HepG2 (cell line): Measurements from ENCODE around the gene ZMIZ1. TPM values are rescaled to one million over a fixed set of nuclear protein-coding genes. Genes with fewer than 3 reads are reported as not detected.

Experiments
- ARNT2 ChIP-seq: sonication (generic); formaldehyde crosslinking; IDR thresholded peaks from 2 replicates; pipeline ENCODE4 v1.8.0; 2022; ENCODE audit warnings: mild to moderate bottlenecking, low read depth, missing genetic modification reagents, moderate library complexity
- ELF3 ChIP-seq: IDR thresholded peaks from 2 replicates; pipeline ENCODE4 v1.6.1; 2016; ENCODE audit warnings: missing genetic modification reagents, missing compliant biosample characterization
- GZF1 ChIP-seq: sonication (generic); formaldehyde crosslinking; IDR thresholded peaks from 2 replicates; pipeline ENCODE4 v1.5.1; 2020; ENCODE audit warnings: mild to moderate bottlenecking, missing genetic modification reagents
- MTF1 ChIP-seq: sonication (generic); formaldehyde crosslinking; IDR thresholded peaks from 2 replicates; pipeline ENCODE4 v1.5.0; 2020; ENCODE audit warnings: missing genetic modification reagents
- NR1H2 ChIP-seq: sonication (generic); formaldehyde crosslinking; IDR thresholded peaks from 2 replicates; pipeline ENCODE4 v1.8.1; 2022; ENCODE audit warnings: low read depth, missing genetic modification reagents, borderline replicate concordance
- RXRB ChIP-seq: IDR thresholded peaks from 2 replicates; pipeline ENCODE4 v1.6.1; 2016; ENCODE audit warnings: borderline replicate concordance, missing genetic modification reagents, missing compliant biosample characterization
- ZBTB1 ChIP-seq: sonication (generic); formaldehyde crosslinking; IDR thresholded peaks from 2 replicates; pipeline ENCODE4 v1.4.0; 2020; ENCODE audit warnings: missing genetic modification reagents, borderline replicate concordance
- ZFY ChIP-seq: sonication (generic); formaldehyde crosslinking; IDR thresholded peaks from 2 replicates; pipeline ENCODE4 v1.4.0; 2020; ENCODE audit warnings: missing genetic modification reagents
- ZFYVE20 ChIP-seq: sonication (generic); formaldehyde crosslinking; IDR thresholded peaks from 2 replicates; pipeline ENCODE4 v1.8.0; 2023; ENCODE audit warnings: low read depth, mild to moderate bottlenecking, moderate library complexity, missing genetic modification reagents, borderline replicate concordance
- ZNF232 ChIP-seq: sonication (generic); formaldehyde crosslinking; IDR thresholded peaks from 2 replicates; pipeline ENCODE4 v1.4.0; 2020; ENCODE audit warnings: missing genetic modification reagents, borderline replicate concordance
- ZNF256 ChIP-seq: sonication (generic); formaldehyde crosslinking; conservative IDR thresholded peaks from 2 replicates; pipeline ENCODE4 v1.4.0; 2020; ENCODE audit warnings: missing genetic modification reagents
- polyA plus RNA-seq, 8 experiments: library from polyadenylated mRNA; depleted of rRNA in 3 of 8; stranded (reverse) in 7 of 8; unstranded in 1 of 8; fragments of >200 nt; fragmentation: Illumina TruSeq in 4 of 8; extraction: Trizol in 4 of 8; gene quantifications; 2 replicates each; pipeline versions ENCODE4 v1.2.1 to v1.2.3, GENCODE V29; 2011 to 2016; ENCODE audit warnings: low read depth in 4 of 8, missing spikeins in 1 of 8, mixed read lengths in 1 of 8; ENCODE audit not compliant: insufficient read depth in 1 of 8
- total RNA-seq, 5 experiments: library from RNA; depleted of rRNA; stranded (reverse); fragments of >200 nt; fragmentation: Illumina TruSeq; extraction: Trizol; gene quantifications; 2 replicates each; pipeline ENCODE4 v1.2.3, GENCODE V29; 2016; ENCODE audit warnings: low read depth in 1 of 5
- TF ChIP-seq, protein P1 (sequence below): sonication (generic); formaldehyde crosslinking; IDR thresholded peaks from 2 replicates; pipeline ENCODE4 v1.5.1; 2020; ENCODE audit warnings: mild to moderate bottlenecking, missing genetic modification reagents
- TF ChIP-seq, protein P2 (sequence below): sonication (generic); formaldehyde crosslinking; IDR thresholded peaks from 2 replicates; pipeline ENCODE4 v1.4.0; 2020; ENCODE audit warnings: mild to moderate bottlenecking, low read depth, missing genetic modification reagents
- TF ChIP-seq, protein P3 (sequence below): sonication (generic); formaldehyde crosslinking; IDR thresholded peaks from 2 replicates; pipeline ENCODE4 v1.5.0; 2020; ENCODE audit warnings: mild to moderate bottlenecking, missing genetic modification reagents
- TF ChIP-seq, protein P4 (sequence below), 2 experiments: fragments of 450-650 bp in 1 of 2; sonication (generic) in 1 of 2; formaldehyde crosslinking; IDR thresholded peaks; 2 replicates each; pipeline versions ENCODE4 v1.5.0 to v1.8.0; 2020 to 2022; ENCODE audit warnings: mild to moderate bottlenecking in 1 of 2, missing genetic modification reagents in 1 of 2
- TF ChIP-seq, protein P5 (sequence below): sonication (generic); formaldehyde crosslinking; conservative IDR thresholded peaks from 2 replicates; pipeline ENCODE4 v1.4.0; 2020; ENCODE audit warnings: missing genetic modification reagents
- TF ChIP-seq, protein P6 (sequence below): sonication (generic); formaldehyde crosslinking; IDR thresholded peaks from 2 replicates; pipeline ENCODE4 v1.8.1; 2023; ENCODE audit warnings: mild to moderate bottlenecking, missing genetic modification reagents, borderline replicate concordance
- TF ChIP-seq, protein P7 (sequence below): IDR thresholded peaks from 2 replicates; pipeline ENCODE4 v1.6.1; 2016; ENCODE audit warnings: low read depth, borderline replicate concordance

Gene ZMIZ1
- total and polyA plus RNA-seq, 2 of the 13 experiments (the other 11 are each of a cell fraction or from before 2014, with no cell fraction given) = 5.3 to 10.2 TPM

DNA sequence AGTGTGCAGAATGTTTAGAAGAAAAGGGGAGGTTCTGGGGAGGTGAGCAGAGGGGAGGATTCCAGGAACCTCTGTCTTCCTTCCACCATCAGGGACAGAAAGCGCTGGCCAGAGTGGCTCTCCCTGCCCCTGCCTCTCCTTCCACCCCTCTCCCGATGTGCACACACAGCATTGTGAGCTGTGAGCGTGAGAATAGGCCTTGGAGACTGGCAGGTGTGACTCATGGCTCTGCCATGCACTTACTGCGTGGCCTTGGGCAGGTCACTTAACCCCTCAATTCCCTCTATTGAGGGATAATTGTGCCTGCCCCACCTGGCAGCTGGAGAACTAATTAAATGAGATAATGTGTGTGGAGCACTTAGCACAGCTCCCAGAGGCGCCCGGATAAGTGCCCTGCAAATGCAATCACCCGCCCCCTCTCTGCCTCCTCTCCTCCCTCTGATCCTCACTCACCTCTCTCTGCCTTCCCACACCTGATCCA lies 115.4 kb downstream of the ZMIZ1 start (continued):
- TF ChIP-seq, protein P1, sequence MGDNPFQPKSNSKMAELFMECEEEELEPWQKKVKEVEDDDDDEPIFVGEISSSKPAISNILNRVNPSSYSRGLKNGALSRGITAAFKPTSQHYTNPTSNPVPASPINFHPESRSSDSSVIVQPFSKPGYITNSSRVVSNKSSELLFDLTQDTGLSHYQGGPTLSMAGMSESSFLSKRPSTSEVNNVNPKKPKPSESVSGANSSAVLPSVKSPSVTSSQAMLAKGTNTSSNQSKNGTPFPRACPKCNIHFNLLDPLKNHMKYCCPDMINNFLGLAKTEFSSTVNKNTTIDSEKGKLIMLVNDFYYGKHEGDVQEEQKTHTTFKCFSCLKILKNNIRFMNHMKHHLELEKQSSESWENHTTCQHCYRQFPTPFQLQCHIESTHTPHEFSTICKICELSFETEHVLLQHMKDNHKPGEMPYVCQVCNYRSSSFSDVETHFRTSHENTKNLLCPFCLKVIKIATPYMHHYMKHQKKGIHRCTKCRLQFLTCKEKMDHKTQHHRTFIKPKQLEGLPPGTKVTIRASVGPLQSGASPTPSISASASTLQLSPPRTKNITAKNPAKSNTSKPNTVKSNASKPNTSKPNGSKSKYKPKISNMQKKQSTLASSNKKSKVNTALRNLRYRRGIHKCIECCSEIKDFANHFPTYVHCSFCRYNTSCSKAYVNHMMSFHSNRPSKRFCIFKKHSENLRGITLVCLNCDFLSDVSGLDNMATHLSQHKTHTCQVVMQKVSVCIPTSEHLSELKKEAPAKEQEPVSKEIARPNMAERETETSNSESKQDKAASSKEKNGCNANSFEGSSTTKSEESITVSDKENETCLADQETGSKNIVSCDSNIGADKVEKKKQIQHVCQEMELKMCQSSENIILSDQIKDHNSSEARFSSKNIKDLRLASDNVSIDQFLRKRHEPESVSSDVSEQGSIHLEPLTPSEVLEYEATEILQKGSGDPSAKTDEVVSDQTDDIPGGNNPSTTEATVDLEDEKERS (CRISPR knock-in tag) = no peak
- TF ChIP-seq ELF3 (peak; percentile 60), ZBTB1 (CRISPR knock-in tag) (no peak), ARNT2 (CRISPR knock-in tag) (no peak), RXRB (CRISPR knock-in tag) (peak; percentile 85), NR1H2 (CRISPR knock-in tag) (no peak), ZNF232 (CRISPR knock-in tag) (no peak), ZFYVE20 (CRISPR knock-in tag) (no peak), ZNF256 (CRISPR knock-in tag) (no peak), MTF1 (CRISPR knock-in tag) (no peak), GZF1 (no peak), ZFY (CRISPR knock-in tag) (peak; percentile 44; the same call in 1 of the 2 replicates)
- TF ChIP-seq, protein P2, sequence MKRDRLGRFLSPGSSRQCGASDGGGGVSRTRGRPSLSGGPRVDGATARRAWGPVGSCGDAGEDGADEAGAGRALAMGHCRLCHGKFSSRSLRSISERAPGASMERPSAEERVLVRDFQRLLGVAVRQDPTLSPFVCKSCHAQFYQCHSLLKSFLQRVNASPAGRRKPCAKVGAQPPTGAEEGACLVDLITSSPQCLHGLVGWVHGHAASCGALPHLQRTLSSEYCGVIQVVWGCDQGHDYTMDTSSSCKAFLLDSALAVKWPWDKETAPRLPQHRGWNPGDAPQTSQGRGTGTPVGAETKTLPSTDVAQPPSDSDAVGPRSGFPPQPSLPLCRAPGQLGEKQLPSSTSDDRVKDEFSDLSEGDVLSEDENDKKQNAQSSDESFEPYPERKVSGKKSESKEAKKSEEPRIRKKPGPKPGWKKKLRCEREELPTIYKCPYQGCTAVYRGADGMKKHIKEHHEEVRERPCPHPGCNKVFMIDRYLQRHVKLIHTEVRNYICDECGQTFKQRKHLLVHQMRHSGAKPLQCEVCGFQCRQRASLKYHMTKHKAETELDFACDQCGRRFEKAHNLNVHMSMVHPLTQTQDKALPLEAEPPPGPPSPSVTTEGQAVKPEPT = no peak
- TF ChIP-seq, protein P3, sequence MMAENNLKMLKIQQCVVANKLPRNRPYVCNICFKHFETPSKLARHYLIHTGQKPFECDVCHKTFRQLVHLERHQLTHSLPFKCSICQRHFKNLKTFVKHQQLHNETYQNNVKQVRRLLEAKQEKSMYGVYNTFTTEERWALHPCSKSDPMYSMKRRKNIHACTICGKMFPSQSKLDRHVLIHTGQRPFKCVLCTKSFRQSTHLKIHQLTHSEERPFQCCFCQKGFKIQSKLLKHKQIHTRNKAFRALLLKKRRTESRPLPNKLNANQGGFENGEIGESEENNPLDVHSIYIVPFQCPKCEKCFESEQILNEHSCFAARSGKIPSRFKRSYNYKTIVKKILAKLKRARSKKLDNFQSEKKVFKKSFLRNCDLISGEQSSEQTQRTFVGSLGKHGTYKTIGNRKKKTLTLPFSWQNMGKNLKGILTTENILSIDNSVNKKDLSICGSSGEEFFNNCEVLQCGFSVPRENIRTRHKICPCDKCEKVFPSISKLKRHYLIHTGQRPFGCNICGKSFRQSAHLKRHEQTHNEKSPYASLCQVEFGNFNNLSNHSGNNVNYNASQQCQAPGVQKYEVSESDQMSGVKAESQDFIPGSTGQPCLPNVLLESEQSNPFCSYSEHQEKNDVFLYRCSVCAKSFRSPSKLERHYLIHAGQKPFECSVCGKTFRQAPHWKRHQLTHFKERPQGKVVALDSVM (CRISPR knock-in tag) = 0 out of 2 replicates have a peak, but pooled peaks have one; percentile 18
- TF ChIP-seq, protein P4, sequence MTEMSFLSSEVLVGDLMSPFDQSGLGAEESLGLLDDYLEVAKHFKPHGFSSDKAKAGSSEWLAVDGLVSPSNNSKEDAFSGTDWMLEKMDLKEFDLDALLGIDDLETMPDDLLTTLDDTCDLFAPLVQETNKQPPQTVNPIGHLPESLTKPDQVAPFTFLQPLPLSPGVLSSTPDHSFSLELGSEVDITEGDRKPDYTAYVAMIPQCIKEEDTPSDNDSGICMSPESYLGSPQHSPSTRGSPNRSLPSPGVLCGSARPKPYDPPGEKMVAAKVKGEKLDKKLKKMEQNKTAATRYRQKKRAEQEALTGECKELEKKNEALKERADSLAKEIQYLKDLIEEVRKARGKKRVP (CRISPR knock-in tag; IDR thresholded peaks at IDR 0.05) = no peak
- TF ChIP-seq, protein P5, sequence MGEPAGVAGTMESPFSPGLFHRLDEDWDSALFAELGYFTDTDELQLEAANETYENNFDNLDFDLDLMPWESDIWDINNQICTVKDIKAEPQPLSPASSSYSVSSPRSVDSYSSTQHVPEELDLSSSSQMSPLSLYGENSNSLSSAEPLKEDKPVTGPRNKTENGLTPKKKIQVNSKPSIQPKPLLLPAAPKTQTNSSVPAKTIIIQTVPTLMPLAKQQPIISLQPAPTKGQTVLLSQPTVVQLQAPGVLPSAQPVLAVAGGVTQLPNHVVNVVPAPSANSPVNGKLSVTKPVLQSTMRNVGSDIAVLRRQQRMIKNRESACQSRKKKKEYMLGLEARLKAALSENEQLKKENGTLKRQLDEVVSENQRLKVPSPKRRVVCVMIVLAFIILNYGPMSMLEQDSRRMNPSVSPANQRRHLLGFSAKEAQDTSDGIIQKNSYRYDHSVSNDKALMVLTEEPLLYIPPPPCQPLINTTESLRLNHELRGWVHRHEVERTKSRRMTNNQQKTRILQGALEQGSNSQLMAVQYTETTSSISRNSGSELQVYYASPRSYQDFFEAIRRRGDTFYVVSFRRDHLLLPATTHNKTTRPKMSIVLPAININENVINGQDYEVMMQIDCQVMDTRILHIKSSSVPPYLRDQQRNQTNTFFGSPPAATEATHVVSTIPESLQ (CRISPR knock-in tag) = no peak
- TF ChIP-seq, protein P6, sequence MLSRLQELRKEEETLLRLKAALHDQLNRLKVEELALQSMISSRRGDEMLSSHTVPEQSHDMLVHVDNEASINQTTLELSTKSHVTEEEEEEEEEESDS (CRISPR knock-in tag) = no peak
- TF ChIP-seq, protein P7, sequence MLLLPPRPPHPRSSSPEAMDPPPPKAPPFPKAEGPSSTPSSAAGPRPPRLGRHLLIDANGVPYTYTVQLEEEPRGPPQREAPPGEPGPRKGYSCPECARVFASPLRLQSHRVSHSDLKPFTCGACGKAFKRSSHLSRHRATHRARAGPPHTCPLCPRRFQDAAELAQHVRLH (CRISPR knock-in tag) = no peak
